Mesenchymal stem cell (in vitro differentiated cells and primary cell): ENCODE measurements around the gene P2RY2.

Experiments
- DNase-seq: peaks from one replicate; pipeline ENCODE4 v3.0.0-alpha.2; 2013
- H2AFZ ChIP-seq: one replicate; pipeline ENCODE4 v1.6.1; 2013; ENCODE audit warnings: low read depth, mild to moderate bottlenecking, control low read depth, inconsistent platforms, low read length, moderate library complexity
- H2AK5ac ChIP-seq: 2 replicates; pipeline ENCODE4 v1.6.1; 2013; ENCODE audit warnings: low read length, moderate library complexity, mild to moderate bottlenecking, inconsistent platforms; ENCODE audit not compliant: severe bottlenecking
- H2BK120ac ChIP-seq: one replicate; pipeline ENCODE4 v1.6.1; 2013; ENCODE audit warnings: low read depth, mild to moderate bottlenecking, inconsistent platforms, low read length, moderate library complexity
- H2BK12ac ChIP-seq, 2 experiments: one replicate each; pipeline ENCODE4 v1.6.1; 2013; ENCODE audit warnings: inconsistent platforms in 2 of 2, low read length in 2 of 2, mild to moderate bottlenecking in 2 of 2, moderate library complexity in 2 of 2, control low read depth in 1 of 2
- H2BK15ac ChIP-seq: one replicate; pipeline ENCODE4 v1.6.1; 2013; ENCODE audit warnings: mild to moderate bottlenecking, low read depth, inconsistent platforms; ENCODE audit not compliant: poor library complexity, severe bottlenecking
- H2BK5ac ChIP-seq: 2 replicates; pipeline ENCODE4 v1.6.1; 2013; ENCODE audit warnings: low read depth, mild to moderate bottlenecking, low read length, control low read depth, inconsistent platforms; ENCODE audit not compliant: poor library complexity, severe bottlenecking
- H3K14ac ChIP-seq, 2 experiments: one replicate each; pipeline ENCODE4 v1.6.1; 2013; ENCODE audit warnings: inconsistent platforms in 2 of 2, low read length in 2 of 2, control low read depth in 1 of 2, mild to moderate bottlenecking in 1 of 2, moderate library complexity in 1 of 2
- H3K18ac ChIP-seq, 2 experiments: one replicate each; pipeline ENCODE4 v1.6.1; 2013; ENCODE audit warnings: inconsistent platforms in 2 of 2, low read length in 2 of 2, control low read depth in 1 of 2, low read depth in 1 of 2, mild to moderate bottlenecking in 1 of 2
- H3K23ac ChIP-seq, 2 experiments: one replicate each; pipeline ENCODE4 v1.6.1; 2013; ENCODE audit warnings: inconsistent platforms in 2 of 2, low read length in 2 of 2, mild to moderate bottlenecking in 2 of 2, moderate library complexity in 2 of 2, control low read depth in 1 of 2
- H3K27ac ChIP-seq: 2 replicates; pipeline ENCODE4 v1.5.1; 2013; ENCODE audit warnings: mild to moderate bottlenecking, moderate library complexity, low read length, control low read depth, inconsistent platforms; ENCODE audit not compliant: poor library complexity, severe bottlenecking
- H3K27me3 ChIP-seq, 2 experiments: 2 replicates each; pipeline versions ENCODE4 v1.6.1 to v1.7.0; 2013; ENCODE audit warnings: low read length in 2 of 2, mild to moderate bottlenecking in 2 of 2, moderate library complexity in 2 of 2, control low read depth in 1 of 2, inconsistent platforms in 1 of 2; ENCODE audit not compliant: control insufficient read depth in 1 of 2, insufficient read depth in 1 of 2
- H3K36me3 ChIP-seq, 2 experiments: 2 replicates each; pipeline versions ENCODE4 v1.6.1 to v1.7.0; 2013; ENCODE audit warnings: low read length in 2 of 2, control low read depth in 1 of 2, inconsistent platforms in 1 of 2, low read depth in 1 of 2, mild to moderate bottlenecking in 1 of 2; ENCODE audit not compliant: insufficient read depth in 2 of 2, control insufficient read depth in 1 of 2
- H3K4ac ChIP-seq, 2 experiments: one replicate each; pipeline ENCODE4 v1.6.1; 2013; ENCODE audit warnings: inconsistent platforms in 2 of 2, low read length in 2 of 2, mild to moderate bottlenecking in 2 of 2, moderate library complexity in 2 of 2, control low read depth in 1 of 2, low read depth in 1 of 2
- H3K4me1 ChIP-seq: 2 replicates; pipeline ENCODE4 v1.6.1; 2013; ENCODE audit warnings: low read depth, low read length, control low read depth; ENCODE audit not compliant: control insufficient read depth, insufficient read depth
- H3K4me2 ChIP-seq: 2 replicates; pipeline ENCODE4 v1.6.1; 2013; ENCODE audit warnings: low read length, mild to moderate bottlenecking, inconsistent platforms; ENCODE audit not compliant: poor library complexity, severe bottlenecking
- H3K4me3 ChIP-seq, 2 experiments: 2 replicates each; pipeline versions ENCODE4 v1.5.1 to v1.7.0; 2013; ENCODE audit warnings: low read length in 2 of 2, mild to moderate bottlenecking in 2 of 2, control low read depth in 1 of 2, low read depth in 1 of 2; ENCODE audit not compliant: insufficient read depth in 1 of 2
- H3K79me1 ChIP-seq: replicated peaks from 2 replicates; pipeline ENCODE4 v1.6.1; 2013; ENCODE audit warnings: mild to moderate bottlenecking, control low read depth, low read length, inconsistent platforms; ENCODE audit not compliant: poor library complexity, severe bottlenecking
- H3K9ac ChIP-seq: 2 replicates; pipeline ENCODE4 v1.7.0; 2013; ENCODE audit warnings: mild to moderate bottlenecking, low read length, moderate library complexity
- H3K9me3 ChIP-seq: 2 replicates; pipeline ENCODE4 v1.7.0; 2013; ENCODE audit warnings: mild to moderate bottlenecking, low read length; ENCODE audit not compliant: control insufficient read depth
- H4K8ac ChIP-seq: one replicate; pipeline ENCODE4 v1.6.1; 2013; ENCODE audit warnings: inconsistent platforms, mild to moderate bottlenecking, low read length, moderate library complexity
- H4K91ac ChIP-seq: one replicate; pipeline ENCODE4 v1.6.1; 2013; ENCODE audit warnings: mild to moderate bottlenecking, low read length, inconsistent platforms
- WGBS: methylation state at CpG from one replicate; pipeline ENCODE4 v1.1.7; 2013; ENCODE audit warnings: mixed read lengths; 5-methylcytosine and 5-hydroxymethylcytosine counted together

The P2RY2 gene

DNA sequence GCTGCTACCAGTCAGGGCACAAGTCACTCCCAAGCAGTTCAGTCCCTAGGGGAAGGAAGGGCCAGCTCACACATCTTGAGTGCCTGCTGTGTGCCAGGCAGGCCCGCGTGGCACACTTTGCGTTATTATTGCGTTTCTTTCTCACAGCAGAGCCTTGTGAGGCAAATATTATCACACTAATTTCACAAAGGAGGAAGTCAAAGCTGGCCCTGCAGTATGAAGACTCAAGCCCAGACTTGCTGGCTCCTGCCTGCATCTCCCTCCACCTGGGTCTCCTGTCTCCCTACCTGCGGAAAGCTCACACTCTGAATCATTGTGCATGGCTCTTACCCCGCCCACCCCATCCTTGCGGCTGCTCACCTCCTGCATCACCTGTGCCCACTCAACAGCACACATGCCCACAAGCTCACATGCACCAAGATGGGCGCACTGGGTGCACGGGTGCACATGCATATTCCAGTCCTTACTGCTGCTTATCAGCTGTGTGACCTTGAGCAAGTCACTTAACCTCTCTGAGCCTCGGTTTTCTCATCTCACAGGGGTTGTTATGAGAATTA, 31.7 kb upstream of the P2RY2 start:
- Histone ChIP-seq H3K36me3 (no peaks in the 10 kb centered on the region), H4K8ac (peak overlapping the region; percentile 2), H2BK12ac (no peak overlapping the region), H4K91ac (no peak overlapping the region), H3K23ac (no peak overlapping the region), H2BK15ac (no peak overlapping the region), H3K27me3 (peaks cover 0 to 3% of the 10 kb centered on the region in 2 experiments), H3K4me3 (no peak overlapping the region), H3K4me2 (no peak overlapping the region), H3K9me3 (no peaks in the 10 kb centered on the region), H3K27ac (no peak overlapping the region), H3K18ac (no peak overlapping the region), H3K4me1 (peaks cover 16% of the 10 kb centered on the region), H3K79me1 (no peaks in the 10 kb centered on the region), H3K14ac (no peak overlapping the region), H2AK5ac (no peak overlapping the region), H2BK5ac (no peak overlapping the region), H2AFZ (no peak overlapping the region), H3K9ac (no peak overlapping the region), H2BK120ac (no peak overlapping the region), H3K4ac (no peak overlapping the region)
- WGBS = 95% methylated on average over 9 of the region's 10 CpGs
- no peak for DNase-seq

DNA sequence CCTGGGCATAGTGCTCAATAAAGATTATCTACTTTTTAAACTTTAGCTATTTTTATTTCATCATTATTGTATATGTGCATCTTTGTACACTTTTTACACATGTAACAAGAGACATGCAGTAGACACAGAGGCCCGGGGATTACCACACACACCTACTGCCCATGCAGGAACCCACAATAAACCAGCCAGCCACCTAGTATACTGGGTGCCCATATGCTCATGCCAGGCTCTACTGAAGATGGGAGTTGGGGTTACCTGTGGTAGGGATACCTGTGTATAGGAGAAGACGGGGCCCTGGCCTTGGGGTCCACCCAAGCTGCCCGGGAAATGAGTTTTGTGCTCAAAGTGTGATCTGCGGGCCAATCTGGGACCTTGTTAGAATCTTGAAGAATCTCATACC, 31.2 kb upstream of the P2RY2 start:
- peaks cover 0 to 3% of the 10 kb centered on the region in 2 experiments for H3K27me3 ChIP-seq
- no peak overlapping the region for H2BK15ac ChIP-seq
- no peak for DNase-seq
- H3K23ac ChIP-seq = no peak overlapping the region
- no peak overlapping the region for H2BK12ac ChIP-seq
- no peak overlapping the region for H3K4me2 ChIP-seq
- no peaks in the 10 kb centered on the region for H3K36me3 ChIP-seq
- no peak overlapping the region for H4K91ac ChIP-seq
- peaks cover 16% of the 10 kb centered on the region for H3K4me1 ChIP-seq
- no peak overlapping the region for H2BK5ac ChIP-seq
- no peak overlapping the region for H2AK5ac ChIP-seq
- no peak overlapping the region for H3K9ac ChIP-seq
- H3K79me1 ChIP-seq = no peaks in the 10 kb centered on the region
- H3K9me3 ChIP-seq = no peaks in the 10 kb centered on the region
- H2AFZ ChIP-seq = no peak overlapping the region
- no peak overlapping the region for H4K8ac ChIP-seq
- WGBS = 54% methylated on average over 3 of the region's 4 CpGs
- no peak overlapping the region for H3K18ac ChIP-seq
- H3K27ac ChIP-seq = no peak overlapping the region
- no peak overlapping the region for H3K4me3 ChIP-seq
- H3K14ac ChIP-seq = no peak overlapping the region
- H2BK120ac ChIP-seq = no peak overlapping the region
- H3K4ac ChIP-seq = no peak overlapping the region

DNA sequence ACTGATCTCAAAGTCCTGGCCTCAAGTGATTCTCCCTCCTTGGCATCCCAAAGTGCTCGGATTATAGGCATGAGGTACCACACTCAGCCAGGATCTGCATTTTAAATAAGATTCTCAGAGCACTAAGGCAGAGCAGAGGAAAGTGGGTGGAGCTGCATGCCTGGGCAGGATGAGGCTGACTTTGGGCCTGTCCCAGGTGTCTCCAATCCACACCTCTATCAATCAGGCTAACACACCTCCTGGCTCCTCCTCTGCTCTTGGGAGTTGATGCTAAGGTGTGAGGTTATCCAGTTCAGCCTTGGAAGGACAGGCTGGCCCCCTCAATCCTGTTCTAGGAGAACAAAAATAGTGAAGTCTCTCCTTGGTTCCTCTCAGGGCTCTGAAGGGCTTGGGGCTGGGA, 30.2 kb upstream of the P2RY2 start:
- Histone ChIP-seq H3K79me1 (no peaks in the 10 kb centered on the region), H2AFZ (no peak overlapping the region), H3K36me3 (no peaks in the 10 kb centered on the region), H3K27ac (no peak overlapping the region), H3K14ac (no peak overlapping the region), H4K91ac (no peak overlapping the region), H2BK15ac (no peak overlapping the region), H3K4me3 (no peak overlapping the region), H3K23ac (no peak overlapping the region), H3K9ac (no peak overlapping the region), H2BK120ac (no peak overlapping the region), H2BK12ac (no peak overlapping the region), H3K4me1 (peaks cover 16% of the 10 kb centered on the region), H2BK5ac (no peak overlapping the region), H3K18ac (no peak overlapping the region), H3K27me3 (peaks cover 0 to 3% of the 10 kb centered on the region in 2 experiments), H3K9me3 (no peaks in the 10 kb centered on the region), H3K4ac (no peak overlapping the region), H2AK5ac (no peak overlapping the region), H3K4me2 (no peak overlapping the region), H4K8ac (no peak overlapping the region)
- DNase-seq = no peak
- WGBS = 100% methylated on average over 1 of the region's 1 CpG

DNA sequence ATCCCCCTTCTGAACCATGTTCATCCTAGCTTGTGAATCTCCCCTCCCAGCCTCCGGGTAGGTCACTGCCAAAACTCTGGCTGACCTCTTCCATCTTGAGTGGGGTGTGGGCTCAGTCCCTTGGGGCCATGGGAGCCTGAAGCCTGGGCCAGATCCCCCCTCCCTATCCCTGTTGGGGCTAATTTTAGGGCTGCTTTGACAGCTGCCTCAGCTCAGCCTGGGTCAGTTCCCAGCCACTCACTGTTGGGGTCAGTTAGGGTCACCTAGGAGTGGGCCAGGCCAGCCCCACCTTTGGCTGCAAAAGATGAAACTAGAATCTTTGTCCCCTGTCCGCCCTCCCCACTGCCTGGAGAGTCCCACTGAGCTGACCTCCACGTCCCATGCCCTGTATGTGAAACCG, 29.8 kb upstream of the P2RY2 start:
- Histone ChIP-seq H3K27ac (no peak overlapping the region), H3K4ac (no peak overlapping the region), H3K27me3 (peaks cover 0 to 3% of the 10 kb centered on the region in 2 experiments), H2BK5ac (no peak overlapping the region), H2BK120ac (no peak overlapping the region), H3K4me2 (no peak overlapping the region), H3K14ac (no peak overlapping the region), H2AK5ac (no peak overlapping the region), H4K91ac (no peak overlapping the region), H3K9ac (no peak overlapping the region), H3K4me1 (peaks cover 16% of the 10 kb centered on the region), H3K36me3 (no peaks in the 10 kb centered on the region), H3K18ac (no peak overlapping the region), H3K9me3 (no peaks in the 10 kb centered on the region), H2BK15ac (no peak overlapping the region), H3K4me3 (no peak overlapping the region), H2AFZ (no peak overlapping the region), H2BK12ac (no peak overlapping the region), H4K8ac (no peak overlapping the region), H3K79me1 (no peaks in the 10 kb centered on the region), H3K23ac (no peak overlapping the region)
- DNase-seq = no peak
- 85% methylated on average over 4 of the region's 4 CpGs for WGBS
